GM12878 (cell line): ENCODE results near the gene KRTAP19-1. TPM values are rescaled to one million over a fixed set of nuclear protein-coding genes. Genes with fewer than 3 reads are reported as not detected.
"Not testable (repeated sequence)": the region's sequence is repeated elsewhere in the genome, so short reads cannot be mapped to it uniquely, and the experiment has no call there.

Source experiments
- ATAC-seq: fragments of 200-7000 bp; cut with Tn5 transposase; 3 replicates; pipeline ENCODE4 v1.9.1; 2020; ENCODE audit warnings: mild to moderate bottlenecking, moderate library complexity
- BruUV-seq: library from RNA; stranded (reverse); fragments of 400-500 nt; replicated peaks from 2 replicates; lab custom pipeline; 2021; lab: Mats Ljungman, UMichigan
- CTCF ChIA-PET: fragments of 300-600 bp; sonication (Branson Sonifier 250); formaldehyde crosslinking; extraction: SDS; loops from one replicate; lab custom pipeline; 2021; ENCODE audit warnings: inconsistent platforms; lab: Yijun Ruan, JAX
- POLR2A ChIA-PET: fragments of 350-600 bp; formaldehyde crosslinking; extraction: SDS; loops from one replicate; lab custom pipeline; 2021; ENCODE audit warnings: inconsistent platforms; lab: Charles Lee
- RAD21 ChIA-PET: fragments of 300-600 bp; sonication (Branson Sonifier 250); formaldehyde crosslinking; loops from one replicate; lab custom pipeline; 2023; ENCODE audit warnings: antibody characterized with exemption; ENCODE audit not compliant: unreplicated experiment; lab: Charles Lee
- SMC1A ChIA-PET: fragments of 300-600 bp; sonication (Branson Sonifier 250); formaldehyde crosslinking; loops from one replicate; lab custom pipeline; 2023; ENCODE audit not compliant: unreplicated experiment, uncharacterized antibody; lab: Charles Lee
- DNase-seq: peaks from one replicate; pipeline ENCODE4 v3.0.0-alpha.2; 2011; ENCODE audit warnings: low read depth, low spot score
- FAIRE-seq: peaks from 3 replicates; lab custom pipeline; 2011; peaks lifted over from hg19 to GRCh38; lab: Jason Lieb, UNC
- H2AFZ ChIP-seq: 2 replicates; pipeline ENCODE4 v1.6.0; 2011; ENCODE audit warnings: low read depth, low read length, control low read depth; ENCODE audit not compliant: control insufficient read depth
- H3K27ac ChIP-seq: 2 replicates; pipeline ENCODE4 v1.5.1; 2011; ENCODE audit warnings: control low read depth; ENCODE audit not compliant: control insufficient read depth, insufficient read depth
- H3K27me3 ChIP-seq, 2 experiments: replicated peaks in 1 of 2; 2 replicates each; pipeline versions ENCODE4 v1.6.0 to v1.6.1; 2011; ENCODE audit warnings: low read length in 1 of 2; ENCODE audit not compliant: control insufficient read depth in 2 of 2, insufficient read depth in 2 of 2
- H3K36me3 ChIP-seq, 2 experiments: 2 replicates each; pipeline ENCODE4 v1.5.1; 2011; ENCODE audit warnings: low read length in 1 of 2; ENCODE audit not compliant: control insufficient read depth in 2 of 2, insufficient read depth in 2 of 2
- H3K4me1 ChIP-seq: 2 replicates; pipeline ENCODE4 v1.6.1; 2011; ENCODE audit warnings: mild to moderate bottlenecking, low read length, moderate library complexity, mixed read lengths; ENCODE audit not compliant: control insufficient read depth, insufficient read depth
- H3K4me2 ChIP-seq: 2 replicates; pipeline ENCODE4 v1.6.0; 2011; ENCODE audit warnings: control low read depth; ENCODE audit not compliant: control insufficient read depth, insufficient read depth
- H3K4me3 ChIP-seq: fragments of 200-600 bp; sonication (generic); 2 replicates; pipeline ENCODE4 v1.5.1; 2016
- H3K79me2 ChIP-seq: 2 replicates; pipeline ENCODE4 v1.6.0; 2011; ENCODE audit warnings: low read length; ENCODE audit not compliant: control insufficient read depth, insufficient read depth
- H3K9ac ChIP-seq: 2 replicates; pipeline ENCODE4 v1.8.0; 2011; ENCODE audit warnings: low read length, control low read depth, mixed read lengths; ENCODE audit not compliant: control insufficient read depth, insufficient read depth
- H3K9me3 ChIP-seq: replicated peaks from 3 replicates; pipeline ENCODE4 v1.5.1; 2011; ENCODE audit warnings: mild to moderate bottlenecking, low read length; ENCODE audit not compliant: control insufficient read depth, insufficient read depth
- H4K20me1 ChIP-seq: 2 replicates; pipeline ENCODE4 v1.6.0; 2011; ENCODE audit not compliant: control insufficient read depth, insufficient read depth
- E2F8 ChIP-seq: fragments of 450-650 bp; IDR thresholded peaks from 2 replicates; pipeline ENCODE4 v1.6.1; 2018; ENCODE audit warnings: mild to moderate bottlenecking, low read depth, moderate library complexity; ENCODE audit not compliant: partially characterized antibody
- EP300 ChIP-seq, 2 experiments: fragments of 150-350 bp in 1 of 2; IDR thresholded peaks; 2 replicates each; pipeline ENCODE4 v1.6.1; 2011 to 2012; ENCODE audit warnings: low read depth in 2 of 2, low read length in 2 of 2, borderline replicate concordance in 1 of 2, improper control_type of control experiment in 1 of 2, inconsistent platforms in 1 of 2; ENCODE audit not compliant: control insufficient read depth in 1 of 2
- FOXM1 ChIP-seq: IDR thresholded peaks from 2 replicates; pipeline ENCODE4 v1.6.1; 2012; ENCODE audit warnings: low read depth, mild to moderate bottlenecking, inconsistent platforms, low read length, moderate library complexity
- MTA2 ChIP-seq: fragments of 450-650 bp; IDR thresholded peaks from 2 replicates; pipeline ENCODE4 v1.6.1; 2016; ENCODE audit warnings: low read depth, mild to moderate bottlenecking, moderate library complexity
- SMAD1 ChIP-seq: fragments of 450-650 bp; IDR thresholded peaks from 2 replicates; pipeline ENCODE4 v1.6.1; 2018; ENCODE audit warnings: mild to moderate bottlenecking, low read depth; ENCODE audit not compliant: partially characterized antibody
- STAT1 ChIP-seq: fragments of 450-650 bp; conservative IDR thresholded peaks from 2 replicates; pipeline ENCODE4 v1.6.1; 2014; ENCODE audit warnings: antibody characterized with exemption, mild to moderate bottlenecking
- TAF1 ChIP-seq: IDR thresholded peaks from 2 replicates; pipeline ENCODE4 v1.6.1; 2011; ENCODE audit warnings: mild to moderate bottlenecking, low read depth, low read length, borderline replicate concordance
- ZNF384 ChIP-seq: IDR thresholded peaks from 2 replicates; pipeline ENCODE4 v1.6.1; 2012; ENCODE audit warnings: low read depth, mild to moderate bottlenecking, low read length, improper control_type of control experiment, borderline replicate concordance
- ZZZ3 ChIP-seq: IDR thresholded peaks from 2 replicates; pipeline ENCODE4 v1.6.1; 2011; ENCODE audit warnings: low read depth; ENCODE audit not compliant: control insufficient read depth, insufficient read length
- WGBS: methylation state at CpG from one replicate; pipeline ENCODE4 v1.1.6; 2016; ENCODE audit warnings: low lambda C conversion rate; ENCODE audit not compliant: insufficient replicate concordance, insufficient coverage; ENCODE audit errors: missing lambda C conversion rate; 5-methylcytosine and 5-hydroxymethylcytosine counted together
- in situ Hi-C: fragments of 300-500 bp; cut with MboI; formaldehyde crosslinking; loops from 9 replicates; pipeline ENCODE4 v1.14.3; 2018; ENCODE audit warnings: mixed read lengths
- intact Hi-C: fragments of 100-400 bp; cut with micrococcal nuclease; formaldehyde crosslinking; loops from one replicate; pipeline ENCODE4 v1.14.2; 2022; ENCODE audit not compliant: unreplicated experiment
- polyA plus RNA-seq, 11 experiments: library from polyadenylated mRNA; depleted of rRNA in 4 of 11; unstranded in 6 of 11; stranded (reverse) in 5 of 11; fragments of >200 nt; fragmentation: Nextera tagmentation in 4 of 11; fragmentation: Illumina TruSeq in 1 of 11; extraction: Ambion mirVana in 4 of 11; extraction: Trizol in 1 of 11; gene quantifications; 1 replicate in 1 of 11; 2 replicates in 10 of 11; pipeline versions ENCODE4 v1.2.1 to v1.2.3, GENCODE V29; 2011 to 2016; ENCODE audit warnings: inconsistent platforms in 2 of 11, missing spikeins in 2 of 11, low read depth in 1 of 11
- total RNA-seq, 4 experiments: library from RNA; depleted of rRNA in 3 of 4; stranded (reverse); fragments of >200 nt in 3 of 4; fragmentation: Illumina TruSeq in 1 of 4; extraction: Trizol in 1 of 4; gene quantifications; 2 replicates each; pipeline versions ENCODE4 v1.2.1 to v1.2.3, GENCODE V29; 2013 to 2021
- TF ChIP-seq, protein P1 (sequence below), 3 experiments: IDR thresholded peaks in 2 of 3; conservative IDR thresholded peaks in 1 of 3; 2 replicates each; pipeline ENCODE4 v1.5.1; 2011; ENCODE audit warnings: low read depth in 3 of 3, low read length in 3 of 3, mild to moderate bottlenecking in 3 of 3, control low read depth in 2 of 3, moderate library complexity in 2 of 3, inconsistent platforms in 1 of 3, mixed read lengths in 1 of 3; ENCODE audit not compliant: control insufficient read depth in 2 of 3, insufficient read depth in 1 of 3; ENCODE audit errors: extremely low read depth in 1 of 3

The KRTAP19-1 gene
- total and polyA plus RNA-seq, 10 of the 15 experiments (the other 5 are each of a cell fraction or from before 2014, with no cell fraction given), result not detected

DNA sequence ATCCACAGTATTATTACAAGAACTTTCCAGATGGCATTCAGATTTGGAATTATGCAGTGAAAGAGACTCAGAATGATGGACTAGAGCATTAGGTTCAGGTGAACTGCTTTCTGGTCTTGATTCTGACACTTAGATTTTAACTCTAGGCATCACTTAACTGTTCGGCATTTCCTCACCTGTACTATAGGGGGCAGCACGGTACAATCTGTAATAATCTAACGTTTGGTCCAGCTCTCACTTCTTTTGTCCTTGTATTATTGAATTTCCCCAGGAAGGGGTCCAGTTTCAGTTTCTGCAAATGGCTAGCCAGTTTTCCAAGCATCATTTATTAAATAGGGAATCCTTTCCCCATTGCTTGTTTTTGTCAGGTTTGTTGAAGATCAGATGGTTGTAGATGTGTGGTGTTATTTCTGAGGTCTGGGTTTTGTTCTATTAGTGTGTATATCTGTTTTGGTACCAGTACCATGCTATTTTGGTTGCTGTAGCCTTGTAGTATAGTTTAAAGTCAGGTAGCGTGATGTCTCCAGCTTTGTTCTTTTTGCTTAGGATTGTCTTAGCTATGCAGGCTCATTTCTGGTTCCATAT lies 25.5 kb upstream of the KRTAP19-1 start:
- H3K79me2 ChIP-seq, H3K9ac ChIP-seq, ATAC-seq, H2AFZ ChIP-seq, H3K27ac ChIP-seq, H3K9me3 ChIP-seq, H3K4me3 ChIP-seq, H4K20me1 ChIP-seq, POLR2A ChIA-PET, H3K27me3 ChIP-seq, H3K36me3 ChIP-seq, FAIRE-seq, BruUV-seq, in situ Hi-C loops, DNase-seq, H3K4me1 ChIP-seq, H3K4me2 ChIP-seq: not testable (repeated sequence)
- TF ChIP-seq, protein P1, sequence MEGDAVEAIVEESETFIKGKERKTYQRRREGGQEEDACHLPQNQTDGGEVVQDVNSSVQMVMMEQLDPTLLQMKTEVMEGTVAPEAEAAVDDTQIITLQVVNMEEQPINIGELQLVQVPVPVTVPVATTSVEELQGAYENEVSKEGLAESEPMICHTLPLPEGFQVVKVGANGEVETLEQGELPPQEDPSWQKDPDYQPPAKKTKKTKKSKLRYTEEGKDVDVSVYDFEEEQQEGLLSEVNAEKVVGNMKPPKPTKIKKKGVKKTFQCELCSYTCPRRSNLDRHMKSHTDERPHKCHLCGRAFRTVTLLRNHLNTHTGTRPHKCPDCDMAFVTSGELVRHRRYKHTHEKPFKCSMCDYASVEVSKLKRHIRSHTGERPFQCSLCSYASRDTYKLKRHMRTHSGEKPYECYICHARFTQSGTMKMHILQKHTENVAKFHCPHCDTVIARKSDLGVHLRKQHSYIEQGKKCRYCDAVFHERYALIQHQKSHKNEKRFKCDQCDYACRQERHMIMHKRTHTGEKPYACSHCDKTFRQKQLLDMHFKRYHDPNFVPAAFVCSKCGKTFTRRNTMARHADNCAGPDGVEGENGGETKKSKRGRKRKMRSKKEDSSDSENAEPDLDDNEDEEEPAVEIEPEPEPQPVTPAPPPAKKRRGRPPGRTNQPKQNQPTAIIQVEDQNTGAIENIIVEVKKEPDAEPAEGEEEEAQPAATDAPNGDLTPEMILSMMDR (IDR thresholded peaks at IDR 0.05 in 2 of 3, conservative IDR thresholded peaks at IDR 0.05 in 1 of 3; ENCODE audit: control insufficient read depth in 2 of 3, extremely low read depth in 1 of 3, insufficient read depth in 1 of 3, low read depth in 3 of 3, low read length in 3 of 3), result peak in 2 of 3 experiments; percentile 13 to 28; a peak in 2 of 6 replicates
- CTCF ChIA-PET, result interaction anchor here (0.7 to 4.5 kb wide), 10 partner anchors 8 to 581 kb away, joined by 3 to 24 read pairs (median 3); partner anchors contain the start of genes KRTAP19-3 and KRTAP19-4
- RAD21 ChIA-PET, result interaction anchor here (1.2 to 1.4 kb wide), 3 partner anchors 35 to 579 kb away, joined by 3 to 5 read pairs (median 3); no protein-coding TSS in a partner anchor
- WGBS, result 12% methylated on average over 4 of the region's 4 CpGs
- intact Hi-C loops, result loop anchor here (2.0 to 10.0 kb wide), 2 partner anchors 61 to 581 kb away; partner anchors contain the start of gene KRTAP15-1
- SMC1A ChIA-PET, result interaction anchor here (0.7 to 2.1 kb wide), 7 partner anchors 11 to 272 kb away, joined by 3 to 8 read pairs (median 3); no protein-coding TSS in a partner anchor

DNA sequence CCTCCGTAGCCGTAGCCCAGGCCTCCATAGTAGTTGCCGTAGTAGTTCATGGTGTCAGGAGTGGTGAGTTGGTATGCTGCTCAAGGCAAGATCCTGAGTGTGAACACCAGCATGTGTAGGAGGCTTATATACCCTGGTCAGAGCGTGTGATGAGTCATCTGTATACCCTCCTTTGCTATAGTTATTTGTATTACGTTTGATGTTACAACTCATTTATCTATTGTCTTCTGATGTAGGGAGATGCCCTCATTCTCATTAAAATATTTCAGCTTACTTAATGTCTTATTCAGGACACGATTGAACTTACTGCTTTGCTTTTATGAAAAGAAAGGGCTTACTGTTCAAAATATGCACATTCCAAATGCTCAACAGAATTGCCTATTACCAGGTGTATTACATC lies 21.9 kb upstream of the KRTAP19-1 start, which contains the start of gene KRTAP19-5:
Gene KRTAP19-5 (minus strand): TSS at position 101 of the 400 bp plus-strand sequence. CDS start 51 bp downstream, at position 50.
- H2AFZ ChIP-seq, result no peak within 1 kb of the TSS
- no peak for FAIRE-seq
- in situ Hi-C loops, result no loop called here
- ChIA-PET POLR2A (no interaction called here), CTCF (no interaction called here), RAD21 (no interaction called here), SMC1A (no interaction called here)
- BruUV-seq, result no TSS peak
- WGBS, result 29% methylated on average over 6 of the region's 6 CpGs
- no peaks in the 10 kb centered on the region for H3K9me3 ChIP-seq
- no peak for ATAC-seq
- H4K20me1 ChIP-seq, result no peaks in the 10 kb centered on the region
- H3K4me2 ChIP-seq, result no peak within 1 kb of the TSS
- intact Hi-C loops, result loop anchor here (10.0 kb wide), 1 partner anchor 57 kb away; the partner anchor contains the start of gene KRTAP15-1
- H3K4me3 ChIP-seq, result no peak within 1 kb of the TSS
- no peaks in the 10 kb centered on the region for H3K79me2 ChIP-seq
- H3K4me1 ChIP-seq, result no peaks in the 10 kb centered on the region
- H3K27me3 ChIP-seq, result no peaks in the 10 kb centered on the region
- no peak within 1 kb of the TSS for H3K9ac ChIP-seq
- no peak within 1 kb of the TSS for H3K27ac ChIP-seq
- no peaks in the 10 kb centered on the region for H3K36me3 ChIP-seq
- DNase-seq, result no peak
- TF ChIP-seq FOXM1, result no peak
- TF ChIP-seq ZNF384, result no peak
- TF ChIP-seq SMAD1, result no peak
- no peak for TF ChIP-seq EP300 (IDR thresholded peaks at IDR 0.05; ENCODE audit: borderline replicate concordance in 1 of 2, control insufficient read depth in 1 of 2, low read depth in 2 of 2, low read length in 2 of 2)
- TF ChIP-seq ZZZ3, result no peak
- TF ChIP-seq MTA2, result no peak
- no peak for TF ChIP-seq STAT1
- no peak for TF ChIP-seq TAF1
- no peak for TF ChIP-seq E2F8
